ENCODE data around the gene MFAP4. TPM values are rescaled to one million over a fixed set of nuclear protein-coding genes. Genes with fewer than 3 reads are reported as not detected.
"Not testable (repeated sequence)": the region's sequence is repeated elsewhere in the genome, so short reads cannot be mapped to it uniquely, and the experiment has no call there.

Gene MFAP4
- total RNA-seq, 1 experiment from 2014 or later = 168 TPM

- DNase-seq (ENCODE audit: low spot score) = no peak
These were observed 16.5 kb downstream of the MFAP4 start for GRCh38 chr17:19370493-19370960.

GRCh38 chr17:19369846-19370492 is 17.0 kb downstream of the MFAP4 start:
- DNase-seq (ENCODE audit: low spot score) = no peak

- DNase-seq (ENCODE audit: low spot score) = no peak
These were observed 17.7 kb downstream of the MFAP4 start for GRCh38 chr17:19369107-19369778.

- DNase-seq (ENCODE audit: low spot score) = no peak
These were observed 18.8 kb downstream of the MFAP4 start for GRCh38 chr17:19368229-19368628.

GRCh38 chr17:19366637-19366972 is 20.4 kb downstream of the MFAP4 start:
- DNase-seq (ENCODE audit: low spot score) = no peak

GRCh38 chr17:19365833-19366636 is 21.0 kb downstream of the MFAP4 start:
- no peak for DNase-seq (ENCODE audit: low spot score)

GRCh38 chr17:19365499-19365817 is 21.5 kb downstream of the MFAP4 start:
- DNase-seq (ENCODE audit: low spot score) = no peak

- no peak for DNase-seq (ENCODE audit: low spot score)
These were observed 22.1 kb downstream of the MFAP4 start for GRCh38 chr17:19364699-19365498.

- no peak for DNase-seq (ENCODE audit: low spot score)
These were observed 23.4 kb downstream of the MFAP4 start for GRCh38 chr17:19363460-19364035.

GRCh38 chr17:19363114-19363438 is 23.9 kb downstream of the MFAP4 start:
- no peak for DNase-seq (ENCODE audit: low spot score)

GRCh38 chr17:19362277-19363113 is 24.5 kb downstream of the MFAP4 start, which contains the start of gene B9D1:
Gene B9D1 (minus strand): TSS chr17:19362723. CDS start chr17:19362569, 154 bp downstream.
- DNase-seq (ENCODE audit: low spot score) = peak; percentile 92

GRCh38 chr17:19361944-19362276 is 25.1 kb downstream of the MFAP4 start:
- no peak for DNase-seq (ENCODE audit: low spot score)

- no peak for DNase-seq (ENCODE audit: low spot score)
These were observed 25.7 kb downstream of the MFAP4 start for GRCh38 chr17:19361326-19361725.

- DNase-seq (ENCODE audit: low spot score) = no peak
These were observed 26.2 kb downstream of the MFAP4 start for GRCh38 chr17:19360772-19361171.

- DNase-seq (ENCODE audit: low spot score) = no peak
These were observed 27.1 kb downstream of the MFAP4 start for GRCh38 chr17:19359856-19360255.

GRCh38 chr17:19359151-19359550 is 27.8 kb downstream of the MFAP4 start:
- no peak for DNase-seq (ENCODE audit: low spot score)

GRCh38 chr17:19357761-19358160 is 29.2 kb downstream of the MFAP4 start:
- DNase-seq (ENCODE audit: low spot score) = no peak

GRCh38 chr17:19357351-19357750 is 29.6 kb downstream of the MFAP4 start:
- no peak for DNase-seq (ENCODE audit: low spot score)

GRCh38 chr17:19354748-19355147 is 32.2 kb downstream of the MFAP4 start:
- no peak for DNase-seq (ENCODE audit: low spot score)

- not testable (repeated sequence) for DNase-seq (ENCODE audit: low spot score)
These were observed 33.6 kb downstream of the MFAP4 start for GRCh38 chr17:19353401-19353800.

GRCh38 chr17:19348806-19349205 is 38.2 kb downstream of the MFAP4 start:
- DNase-seq (ENCODE audit: low spot score) = no peak

Measured in H4 (cell line).